Karpas-422 (cell line): ENCODE data around the gene PSMC5. TPM values are rescaled to one million over a fixed set of nuclear protein-coding genes. Genes with fewer than 3 reads are reported as not detected.

ENCODE experiments used
- DNase-seq: peaks from one replicate; pipeline ENCODE4 v3.0.0-alpha.2; 2015
- H2AFZ ChIP-seq: fragments of 200-600 bp; sonication (generic); 2 replicates; pipeline ENCODE4 v1.6.1; 2014; ENCODE audit warnings: antibody characterized with exemption, low read length, mixed read lengths
- H3K27ac ChIP-seq: fragments of 200-600 bp; sonication (generic); 2 replicates; pipeline ENCODE4 v1.5.1; 2014; ENCODE audit warnings: mild to moderate bottlenecking, low read length, moderate library complexity
- H3K27me3 ChIP-seq: fragments of 200-600 bp; sonication (generic); 2 replicates; pipeline ENCODE4 v1.6.1; 2014; ENCODE audit warnings: low read length, mixed read lengths
- H3K36me3 ChIP-seq: fragments of 200-600 bp; sonication (generic); 2 replicates; pipeline ENCODE4 v1.6.1; 2014; ENCODE audit warnings: low read length, mixed read lengths; ENCODE audit not compliant: insufficient read depth
- H3K4me1 ChIP-seq: fragments of 200-600 bp; sonication (generic); 2 replicates; pipeline ENCODE4 v1.6.1; 2014; ENCODE audit warnings: mild to moderate bottlenecking, low read length, mixed read lengths
- H3K4me2 ChIP-seq: fragments of 200-600 bp; sonication (generic); 2 replicates; pipeline ENCODE4 v1.6.1; 2014; ENCODE audit warnings: low read length, low read depth, mild to moderate bottlenecking; ENCODE audit not compliant: poor library complexity, severe bottlenecking
- H3K4me3 ChIP-seq: fragments of 200-600 bp; sonication (generic); 2 replicates; pipeline ENCODE4 v1.5.1; 2014; ENCODE audit warnings: mild to moderate bottlenecking, antibody characterized with exemption, low read length, mixed read lengths
- H3K79me2 ChIP-seq: fragments of 200-600 bp; sonication (generic); 2 replicates; pipeline ENCODE4 v1.6.1; 2014; ENCODE audit warnings: mild to moderate bottlenecking, low read length, mixed read lengths
- H3K9ac ChIP-seq: fragments of 200-600 bp; sonication (generic); 2 replicates; pipeline ENCODE4 v1.6.0; 2014; ENCODE audit warnings: low read length
- H3K9me2 ChIP-seq: fragments of 200-600 bp; sonication (generic), shearing (Covaris generic); replicated peaks from 2 replicates; pipeline ENCODE4 v1.6.0; 2014; ENCODE audit warnings: mild to moderate bottlenecking, low read length, moderate library complexity; ENCODE audit not compliant: insufficient read depth
- H3K9me3 ChIP-seq: fragments of 300-700, 200-600 bp; sonication (generic); 2 replicates; pipeline ENCODE4 v1.6.1; 2014; ENCODE audit warnings: low read length, mixed read lengths
- H4K20me1 ChIP-seq: fragments of 200-600 bp; sonication (generic); 2 replicates; pipeline ENCODE4 v1.6.1; 2014; ENCODE audit warnings: mild to moderate bottlenecking, antibody characterized with exemption, low read length, low read depth; ENCODE audit not compliant: insufficient read depth
- total RNA-seq: library from RNA; depleted of rRNA; stranded (reverse); fragments of >200 nt; shearing (Covaris generic); gene quantifications from 2 replicates; pipeline ENCODE4 v1.2.3, GENCODE V29; 2014; ENCODE audit warnings: low replicate concordance

The PSMC5 gene
- total RNA-seq, 1 experiment from 2014 or later = 26.9 TPM

DNA sequence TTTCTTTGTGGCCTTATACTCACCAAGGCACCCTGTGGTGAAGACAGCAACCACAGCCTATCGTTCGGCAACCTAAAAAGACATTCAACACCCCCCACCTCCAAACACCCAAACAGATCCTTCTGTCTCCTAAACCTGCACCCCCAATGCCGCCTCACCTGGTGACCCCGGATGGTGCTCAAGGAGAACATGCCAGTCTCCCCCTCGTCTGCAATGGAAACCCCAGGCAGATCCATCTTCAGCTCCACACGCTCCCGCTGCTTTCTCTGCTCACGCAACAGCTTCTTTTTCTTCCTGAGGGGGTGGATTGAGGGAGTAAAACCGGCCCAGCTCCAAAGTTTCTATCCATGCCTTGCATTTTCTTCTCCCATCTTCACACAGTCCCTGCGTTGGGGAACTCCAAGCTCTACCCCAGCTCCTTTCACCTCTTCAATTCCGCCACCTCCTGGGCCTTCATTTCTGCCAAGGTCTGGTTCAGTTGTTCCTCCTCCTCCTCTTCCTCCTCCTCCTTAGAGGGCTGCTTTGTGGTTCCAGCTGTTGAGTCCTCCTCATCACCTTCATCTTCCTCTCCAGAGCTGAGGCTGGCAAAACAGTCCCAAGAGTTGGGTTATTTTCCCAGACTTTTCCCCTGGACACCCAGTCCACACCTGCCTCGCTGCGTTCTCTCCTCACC is 3.4 kb upstream of the PSMC5 start:
- Histone ChIP-seq H3K9me2 (no peaks in the 10 kb centered on the region), H3K27me3 (no peaks in the 10 kb centered on the region), H3K4me3 (no peak overlapping the region), H3K36me3 (peaks cover 52% of the 10 kb centered on the region; the same call in 1 of the 2 replicates), H3K27ac (no peak overlapping the region), H2AFZ (no peak overlapping the region), H3K79me2 (peaks cover 56% of the 10 kb centered on the region), H3K4me1 (peaks cover 23% of the 10 kb centered on the region), H3K9ac (no peak overlapping the region), H4K20me1 (peaks cover 29% of the 10 kb centered on the region), H3K4me2 (no peak overlapping the region), H3K9me3 (no peaks in the 10 kb centered on the region)
- no peak for DNase-seq

DNA sequence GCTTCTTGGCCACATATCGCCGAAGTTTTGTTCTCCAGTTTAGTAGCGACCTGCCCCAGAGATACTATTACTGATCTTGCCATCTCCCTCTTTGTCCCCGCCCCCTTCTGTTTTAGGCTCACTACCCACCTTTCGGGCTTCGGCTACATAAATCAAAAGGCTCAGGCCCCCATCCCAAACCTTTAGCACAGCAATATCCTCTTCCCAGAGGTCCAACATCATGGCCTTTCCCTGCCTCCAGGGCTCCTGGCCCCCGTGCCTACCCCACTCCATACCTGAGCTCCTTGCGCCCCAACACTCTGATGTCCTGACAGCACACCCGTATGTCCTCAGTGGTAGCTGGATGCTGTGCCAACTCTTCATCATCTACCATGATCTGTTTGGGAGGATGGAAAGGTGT is 2.9 kb upstream of the PSMC5 start:
- peaks cover 28% of the 10 kb centered on the region for H3K4me1 ChIP-seq
- H3K27me3 ChIP-seq = no peaks in the 10 kb centered on the region
- no peaks in the 10 kb centered on the region for H3K9me3 ChIP-seq
- H3K27ac ChIP-seq = no peak overlapping the region
- peaks cover 29% of the 10 kb centered on the region for H4K20me1 ChIP-seq
- no peak overlapping the region for H3K4me2 ChIP-seq
- H2AFZ ChIP-seq = no peak overlapping the region
- H3K9me2 ChIP-seq = no peaks in the 10 kb centered on the region
- no peak for DNase-seq
- H3K36me3 ChIP-seq = peaks cover 49% of the 10 kb centered on the region; the same call in 1 of the 2 replicates
- H3K4me3 ChIP-seq = no peak overlapping the region
- peaks cover 56% of the 10 kb centered on the region for H3K79me2 ChIP-seq
- H3K9ac ChIP-seq = no peak overlapping the region

DNA sequence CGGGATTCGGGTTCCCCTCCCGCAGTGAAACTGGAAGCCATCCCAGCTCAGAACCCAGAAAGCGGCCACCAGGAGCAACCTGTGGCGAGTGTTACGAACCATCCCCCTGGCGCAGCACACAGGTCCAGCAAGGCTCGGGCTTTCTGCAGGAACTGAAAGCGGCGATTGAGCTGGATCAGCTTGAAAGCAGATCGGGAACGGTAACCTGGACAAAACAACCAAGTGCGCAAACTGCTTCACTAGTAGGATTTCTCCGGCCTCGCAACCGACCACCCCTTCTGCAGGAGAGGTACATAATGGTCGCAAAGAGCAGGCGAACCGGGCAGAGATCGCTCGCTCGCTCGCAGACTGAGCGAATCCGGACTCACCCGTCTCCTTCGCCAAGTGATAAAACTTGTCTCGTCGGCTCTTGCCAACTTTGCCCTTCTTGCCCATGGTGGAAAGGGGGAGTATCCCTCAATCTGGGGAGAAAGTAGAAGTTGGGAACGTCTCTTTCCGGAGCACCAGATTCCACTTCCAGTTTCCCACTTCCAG is 696 bp upstream of the PSMC5 start:
- Histone ChIP-seq H3K27ac (peak overlapping the region; percentile 81; the same call in 1 of the 2 replicates), H2AFZ (0 out of 2 replicates have a peak overlapping the region, but pooled peaks have one; percentile 96)

DNA sequence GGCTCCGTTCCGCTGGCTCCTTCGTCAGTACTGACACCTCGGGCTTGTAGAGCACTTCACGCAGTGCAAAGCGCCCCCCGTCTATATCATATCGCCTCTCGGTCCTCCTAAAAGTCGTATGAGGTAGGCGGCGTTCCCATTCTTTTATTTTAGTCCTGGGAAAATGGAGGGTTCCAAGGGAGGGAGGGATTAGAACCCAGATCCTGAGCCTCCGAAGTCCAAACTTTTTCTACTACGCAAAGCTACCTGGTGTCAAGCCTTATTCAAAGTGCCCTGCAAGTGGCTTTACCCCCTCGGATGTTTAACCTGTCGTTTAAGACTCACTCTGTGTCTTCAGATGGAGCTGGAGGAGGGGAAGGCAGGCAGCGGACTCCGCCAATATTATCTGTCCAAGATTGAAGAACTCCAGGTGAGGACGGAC is 580 bp downstream of the PSMC5 start:
- Histone ChIP-seq H3K79me2 (peaks cover 56% of the 10 kb centered on the region), H3K4me3 (peak overlapping the region; percentile 87), H3K9me2 (no peaks in the 10 kb centered on the region), H3K4me2 (peak overlapping the region; percentile 91), H2AFZ (no peak overlapping the region; the same call in 1 of the 2 replicates), H3K9me3 (no peaks in the 10 kb centered on the region), H3K27me3 (no peaks in the 10 kb centered on the region), H3K27ac (peak overlapping the region; percentile 81; the same call in 1 of the 2 replicates), H3K4me1 (peaks cover 28% of the 10 kb centered on the region), H3K9ac (peak overlapping the region; percentile 86), H4K20me1 (peaks cover 16% of the 10 kb centered on the region), H3K36me3 (peaks cover 44% of the 10 kb centered on the region; the same call in 1 of the 2 replicates)
- peak; percentile 62 for DNase-seq

More for the DNA sequence above, 696 bp upstream of the PSMC5 start:
- Histone ChIP-seq H3K9me2 (no peaks in the 10 kb centered on the region), H4K20me1 (peaks cover 29% of the 10 kb centered on the region), H3K27me3 (no peaks in the 10 kb centered on the region), H3K36me3 (peaks cover 50% of the 10 kb centered on the region; the same call in 1 of the 2 replicates), H3K4me2 (peak overlapping the region; percentile 91), H3K79me2 (peaks cover 62% of the 10 kb centered on the region), H3K9me3 (no peaks in the 10 kb centered on the region), H3K4me1 (peaks cover 28% of the 10 kb centered on the region), H3K9ac (peak overlapping the region; percentile 86), H3K4me3 (peak overlapping the region; percentile 87)
- DNase-seq = peak; percentile 67

DNA sequence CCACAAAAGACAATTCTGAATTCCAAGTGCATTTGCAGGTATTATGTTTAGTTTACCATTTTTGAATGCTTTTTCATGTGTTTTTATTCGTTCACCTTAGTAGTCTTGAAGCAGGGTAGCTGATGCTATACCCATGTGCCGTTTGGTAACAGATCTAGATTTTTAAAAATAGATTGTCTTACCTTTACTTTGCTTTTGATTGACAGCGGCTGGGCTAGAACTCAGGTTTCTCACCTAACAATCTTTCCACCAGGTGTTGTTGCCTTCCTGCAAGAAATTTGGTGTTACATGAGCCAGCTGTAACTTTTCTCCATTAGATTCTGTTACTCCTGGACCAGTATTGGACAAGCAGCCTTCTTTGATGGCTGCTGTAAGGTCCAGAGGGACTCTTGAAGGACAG is 1.7 kb downstream of the PSMC5 start:
- Histone ChIP-seq H3K9me3 (no peaks in the 10 kb centered on the region), H3K27me3 (no peaks in the 10 kb centered on the region), H3K4me3 (peak overlapping the region; percentile 87), H3K4me2 (peak overlapping the region; percentile 91), H4K20me1 (peaks cover 14% of the 10 kb centered on the region; the same call in 1 of the 2 replicates), H3K9me2 (no peaks in the 10 kb centered on the region), H3K27ac (no peak overlapping the region), H3K79me2 (peaks cover 56% of the 10 kb centered on the region), H3K4me1 (peaks cover 28% of the 10 kb centered on the region), H3K36me3 (peaks cover 47% of the 10 kb centered on the region; the same call in 1 of the 2 replicates), H3K9ac (peak overlapping the region; percentile 86), H2AFZ (no peak overlapping the region)
- no peak for DNase-seq

DNA sequence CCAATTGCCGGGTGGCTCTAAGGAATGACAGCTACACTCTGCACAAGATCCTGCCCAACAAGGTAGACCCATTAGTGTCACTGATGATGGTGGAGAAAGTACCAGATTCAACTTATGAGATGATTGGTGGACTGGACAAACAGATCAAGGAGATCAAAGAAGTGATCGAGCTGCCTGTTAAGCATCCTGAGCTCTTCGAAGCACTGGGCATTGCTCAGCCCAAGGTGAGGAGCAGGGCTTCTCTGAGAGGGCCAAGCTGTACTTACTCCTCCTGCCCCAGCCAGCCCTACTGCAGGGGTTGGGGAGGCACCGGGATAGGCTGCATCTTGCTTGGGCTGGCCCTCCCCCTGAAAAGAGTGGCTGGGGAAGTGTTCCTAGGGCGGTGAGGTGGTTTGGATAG is 3.0 kb downstream of the PSMC5 start:
- no peak overlapping the region for H3K9ac ChIP-seq
- H3K4me1 ChIP-seq = peaks cover 27% of the 10 kb centered on the region
- H3K79me2 ChIP-seq = peaks cover 48% of the 10 kb centered on the region
- H3K36me3 ChIP-seq = peaks cover 35% of the 10 kb centered on the region; the same call in 1 of the 2 replicates
- no peak overlapping the region for H3K4me3 ChIP-seq
- peaks cover 14% of the 10 kb centered on the region; the same call in 1 of the 2 replicates for H4K20me1 ChIP-seq
- H3K4me2 ChIP-seq = no peak overlapping the region
- no peaks in the 10 kb centered on the region for H3K27me3 ChIP-seq
- no peaks in the 10 kb centered on the region for H3K9me2 ChIP-seq
- H3K27ac ChIP-seq = no peak overlapping the region
- no peak for DNase-seq
- no peak overlapping the region for H2AFZ ChIP-seq
- no peaks in the 10 kb centered on the region for H3K9me3 ChIP-seq

DNA sequence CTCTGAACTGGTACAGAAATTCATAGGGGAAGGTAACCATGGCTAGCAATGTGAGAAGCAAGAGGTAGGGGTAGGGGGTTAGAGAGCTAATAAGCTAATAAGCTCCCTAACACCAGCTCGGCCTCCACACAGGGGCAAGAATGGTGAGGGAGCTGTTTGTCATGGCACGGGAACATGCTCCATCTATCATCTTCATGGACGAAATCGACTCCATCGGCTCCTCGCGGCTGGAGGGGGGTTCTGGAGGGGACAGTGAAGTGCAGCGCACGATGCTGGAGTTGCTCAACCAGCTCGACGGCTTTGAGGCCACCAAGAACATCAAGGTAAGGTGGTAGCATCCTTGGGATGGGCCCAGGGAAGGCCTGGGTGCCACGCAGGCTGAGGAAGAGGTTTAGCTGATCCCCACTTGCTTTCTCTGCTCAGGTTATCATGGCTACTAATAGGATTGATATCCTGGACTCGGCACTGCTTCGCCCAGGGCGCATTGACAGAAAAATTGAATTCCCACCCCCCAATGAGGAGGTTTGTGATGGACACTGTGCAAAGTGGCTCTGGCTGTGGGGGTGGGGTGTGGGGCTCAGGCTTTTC is 3.8 kb downstream of the PSMC5 start:
- no peak for DNase-seq
- Histone ChIP-seq H2AFZ (no peak overlapping the region), H3K9me2 (no peaks in the 10 kb centered on the region), H3K9ac (no peak overlapping the region), H3K36me3 (peaks cover 31% of the 10 kb centered on the region; the same call in 1 of the 2 replicates), H3K4me2 (no peak overlapping the region), H3K4me3 (no peak overlapping the region), H3K27ac (no peak overlapping the region), H3K9me3 (no peaks in the 10 kb centered on the region), H3K4me1 (peaks cover 22% of the 10 kb centered on the region), H3K79me2 (peaks cover 40% of the 10 kb centered on the region), H3K27me3 (no peaks in the 10 kb centered on the region), H4K20me1 (peaks cover 8% of the 10 kb centered on the region; the same call in 1 of the 2 replicates)

DNA sequence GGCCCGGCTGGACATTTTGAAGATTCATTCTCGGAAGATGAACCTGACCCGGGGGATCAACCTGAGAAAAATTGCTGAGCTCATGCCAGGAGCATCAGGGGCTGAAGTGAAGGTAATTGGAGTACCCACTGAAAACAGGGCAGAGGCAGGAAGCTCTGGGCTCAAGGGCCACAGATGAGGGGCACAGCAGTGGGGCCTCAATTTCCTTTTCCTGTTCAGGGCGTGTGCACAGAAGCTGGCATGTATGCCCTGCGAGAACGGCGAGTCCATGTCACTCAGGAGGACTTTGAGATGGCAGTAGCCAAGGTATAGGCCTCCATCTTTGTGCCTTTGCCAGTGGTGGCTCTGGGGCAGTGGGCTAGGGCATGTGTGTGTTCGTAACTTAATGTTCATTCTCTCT is 4.3 kb downstream of the PSMC5 start:
- Histone ChIP-seq H2AFZ (no peak overlapping the region), H4K20me1 (peaks cover 3% of the 10 kb centered on the region; the same call in 1 of the 2 replicates), H3K4me2 (no peak overlapping the region), H3K27ac (no peak overlapping the region), H3K27me3 (no peaks in the 10 kb centered on the region), H3K9me2 (no peaks in the 10 kb centered on the region), H3K79me2 (peaks cover 35% of the 10 kb centered on the region), H3K9me3 (no peaks in the 10 kb centered on the region), H3K4me1 (peaks cover 19% of the 10 kb centered on the region), H3K9ac (no peak overlapping the region), H3K4me3 (no peak overlapping the region), H3K36me3 (peaks cover 31% of the 10 kb centered on the region; the same call in 1 of the 2 replicates)
- DNase-seq = no peak
